ENCODE results near the gene COL5A1.
"Not testable (repeated sequence)": the region's sequence is repeated elsewhere in the genome, so short reads cannot be mapped to it uniquely, and the experiment has no call there.

COL5A1 gene

GRCh38 chr9:134846187-134846586 is 204.6 kb downstream of the COL5A1 start:
- DNase-seq, result no peak

- DNase-seq, result no peak
These were observed 205.1 kb downstream of the COL5A1 start for GRCh38 chr9:134846699-134847098.

DNA sequence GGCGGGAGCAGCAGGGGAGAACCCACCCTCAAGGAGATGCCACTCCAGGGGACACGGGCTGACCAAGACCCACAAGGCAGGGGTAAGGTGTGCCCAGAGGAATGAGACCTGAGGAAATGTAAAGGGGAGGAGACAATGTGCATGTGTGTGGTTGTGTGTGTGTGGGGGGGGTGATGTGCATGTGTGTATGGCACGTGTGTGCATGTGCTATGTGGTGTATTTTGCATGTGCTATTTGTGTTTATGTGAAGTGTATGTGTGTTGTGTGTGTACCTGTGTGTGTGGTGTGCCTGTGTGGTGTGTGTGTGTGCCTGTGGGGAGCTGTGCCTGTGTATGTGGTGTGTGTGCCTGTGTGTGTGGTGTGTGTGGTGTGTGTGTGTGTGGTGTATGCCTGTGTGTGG is 205.5 kb downstream of the COL5A1 start:
- DNase-seq, result no peak

- DNase-seq, result no peak
These were observed 206.3 kb downstream of the COL5A1 start for GRCh38 chr9:134847752-134848432.

DNA sequence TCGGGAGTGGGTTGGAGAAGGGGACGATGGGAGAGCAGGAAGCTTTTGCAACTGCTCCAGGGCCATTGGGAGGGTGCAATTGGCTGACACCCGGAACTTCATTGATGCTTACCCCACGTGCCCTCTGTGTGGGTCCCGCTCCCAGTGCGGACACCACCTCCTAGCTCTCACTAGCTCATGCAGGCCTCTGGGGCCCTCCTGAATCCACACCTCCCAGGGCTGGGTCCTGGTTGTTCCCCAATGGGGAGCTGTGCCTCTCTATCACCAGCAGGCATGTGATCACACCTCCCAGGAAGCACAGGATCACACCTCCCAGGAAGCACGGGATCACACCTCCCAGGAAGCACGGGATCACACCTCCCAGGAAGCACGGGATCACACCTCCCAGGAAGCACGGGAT is 206.9 kb downstream of the COL5A1 start:
- no peak for DNase-seq

DNA sequence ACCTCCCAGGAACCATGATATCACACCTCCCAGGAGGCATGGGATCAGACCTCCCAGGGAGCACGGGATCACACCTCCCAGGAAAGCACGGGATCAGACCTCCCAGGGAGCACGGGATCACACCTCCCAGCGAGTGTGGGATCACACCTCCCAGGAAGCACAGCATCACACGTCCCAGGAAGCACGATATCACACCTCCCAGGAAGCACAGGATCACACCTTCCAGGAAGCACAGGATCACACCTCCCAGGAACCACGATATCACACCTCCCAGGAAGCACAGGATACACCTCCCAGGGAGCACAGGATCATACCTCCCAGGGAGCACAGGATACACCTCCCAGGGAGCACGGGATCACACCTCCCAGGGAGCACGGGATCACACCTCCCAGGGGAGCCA is 209.0 kb downstream of the COL5A1 start:
- no peak for DNase-seq

GRCh38 chr9:134851020-134851419 is 209.4 kb downstream of the COL5A1 start:
- DNase-seq, result no peak

- DNase-seq, result no peak
These were observed 211.5 kb downstream of the COL5A1 start for GRCh38 chr9:134852906-134853654.

GRCh38 chr9:134853893-134854292 is 212.3 kb downstream of the COL5A1 start:
- DNase-seq, result no peak

- DNase-seq, result no peak
These were observed 213.0 kb downstream of the COL5A1 start for GRCh38 chr9:134854541-134854981.

GRCh38 chr9:134855231-134855899 is 213.8 kb downstream of the COL5A1 start:
- DNase-seq, result no peak

- no peak for DNase-seq
These were observed 214.3 kb downstream of the COL5A1 start for GRCh38 chr9:134855900-134856377.

DNA sequence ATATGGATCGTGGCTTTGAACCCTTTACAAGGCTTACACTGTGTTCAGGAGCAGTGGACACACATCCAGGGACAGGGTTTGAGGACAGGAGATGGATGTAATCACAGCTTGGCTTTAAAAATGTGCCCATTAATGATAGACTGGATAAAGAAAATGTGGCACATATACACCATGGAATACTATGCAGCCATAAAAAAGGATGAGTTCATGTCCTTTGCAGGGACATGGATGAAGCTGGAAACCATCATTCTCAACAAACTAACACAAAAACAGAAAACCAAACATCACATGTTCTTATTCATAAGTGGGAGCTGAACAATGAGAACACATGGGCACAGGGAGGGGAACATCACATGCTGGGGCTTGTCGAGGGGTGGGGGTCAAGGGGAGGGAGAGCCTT is 215.8 kb downstream of the COL5A1 start:
- DNase-seq, result not testable (repeated sequence)

DNA sequence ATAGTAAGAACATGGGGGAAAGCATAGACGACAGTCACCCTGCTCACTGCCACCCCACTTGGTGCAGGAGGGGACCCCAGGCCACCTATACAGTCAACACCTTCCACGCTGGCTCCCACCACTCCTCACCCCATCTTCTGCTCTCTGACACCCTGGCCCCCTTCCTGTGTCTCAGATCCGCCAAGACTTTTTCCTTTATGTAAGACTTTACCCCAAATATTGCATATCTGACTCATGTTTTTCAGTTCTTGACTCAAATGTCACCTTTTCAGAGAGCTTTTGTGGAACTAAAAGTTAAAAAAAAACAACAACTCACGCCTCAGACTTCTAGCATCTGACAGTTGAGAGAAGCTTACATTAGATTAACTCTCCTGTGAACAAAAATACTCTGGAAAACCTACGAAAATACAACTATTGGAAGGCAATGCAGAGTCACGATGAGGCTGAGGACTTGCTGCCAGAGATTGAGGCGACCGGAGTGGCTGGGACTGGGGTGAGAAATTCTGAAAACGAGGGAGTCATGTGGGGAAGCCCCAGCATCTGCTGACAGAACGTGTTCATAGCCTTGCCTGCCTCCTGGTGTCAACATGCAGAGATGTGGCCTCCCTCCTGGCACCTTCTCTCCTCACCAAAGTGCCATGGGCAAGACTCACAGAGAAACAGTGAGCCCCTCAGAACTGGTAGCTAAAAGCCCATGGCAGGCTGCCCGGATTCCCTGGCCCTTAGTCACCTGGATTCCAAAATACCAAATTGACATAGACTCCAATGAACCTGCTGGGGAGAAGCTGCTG is 216.6 kb downstream of the COL5A1 start:
- no peak for DNase-seq

- DNase-seq, result no peak
These were observed 218.9 kb downstream of the COL5A1 start for GRCh38 chr9:134860510-134860909.

DNA sequence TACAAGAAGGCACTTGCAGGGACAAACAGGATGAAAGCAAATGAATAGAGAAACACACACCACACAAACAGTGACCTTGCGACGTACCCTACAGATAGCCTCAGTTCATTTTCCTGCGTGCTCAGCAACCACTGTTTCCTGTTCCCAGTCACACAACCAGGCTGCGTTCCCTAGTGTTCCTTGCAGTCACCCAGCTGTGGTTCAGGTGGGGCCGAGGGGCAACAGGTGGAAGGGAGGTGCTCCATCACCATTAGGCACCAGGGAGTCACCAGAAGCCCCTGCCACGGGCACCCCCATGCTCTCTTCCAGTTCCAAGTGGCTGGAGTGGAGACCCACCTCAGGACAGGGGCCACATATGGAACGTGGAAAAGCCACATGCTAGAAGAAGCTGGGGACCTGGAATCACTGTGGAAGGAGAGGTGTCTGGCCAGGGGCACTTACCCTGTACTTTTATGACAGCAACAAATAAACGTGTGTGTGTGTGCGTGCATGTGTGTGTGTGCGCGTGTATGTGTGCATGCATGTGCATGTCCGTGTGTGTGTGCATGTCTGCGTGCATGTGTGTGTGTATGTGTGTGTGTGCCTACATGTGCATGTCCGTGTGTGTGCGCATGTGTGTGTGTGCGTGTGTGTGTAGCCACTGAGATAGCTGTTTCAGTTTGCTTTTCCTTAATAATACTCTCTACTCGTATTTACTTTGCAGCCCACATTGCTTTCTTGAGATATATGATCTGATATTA is 220.2 kb downstream of the COL5A1 start:
- DNase-seq, result no peak

DNA sequence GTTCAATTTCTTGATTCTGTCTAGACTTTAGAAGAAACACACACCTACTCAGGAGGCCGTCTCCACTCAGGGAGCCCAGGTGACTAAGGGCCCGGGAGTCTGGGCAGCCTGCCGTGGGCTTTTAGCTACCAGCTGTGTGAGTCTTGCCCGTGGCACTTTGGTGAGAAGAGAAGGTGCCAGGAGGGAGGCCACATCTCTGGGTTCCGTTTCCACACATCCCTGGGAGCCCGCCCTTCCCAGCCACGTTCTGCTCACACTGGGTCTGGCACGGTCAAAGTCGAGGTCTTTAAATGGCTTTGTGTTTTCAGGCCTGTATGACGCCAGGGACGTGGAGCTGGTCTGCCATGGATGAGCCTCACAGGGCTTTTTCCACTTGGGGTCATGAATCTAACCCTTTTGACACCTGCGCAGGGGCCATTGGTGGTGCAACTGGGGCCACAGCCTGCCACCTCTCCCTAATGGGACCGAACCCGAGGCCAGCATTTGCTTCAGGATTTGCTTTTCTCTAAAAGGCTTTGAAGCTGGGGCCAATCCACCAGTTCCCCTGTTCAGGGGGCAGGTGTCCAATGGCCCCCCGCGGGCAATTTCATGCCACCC is 221.8 kb downstream of the COL5A1 start:
- no peak for DNase-seq

DNA sequence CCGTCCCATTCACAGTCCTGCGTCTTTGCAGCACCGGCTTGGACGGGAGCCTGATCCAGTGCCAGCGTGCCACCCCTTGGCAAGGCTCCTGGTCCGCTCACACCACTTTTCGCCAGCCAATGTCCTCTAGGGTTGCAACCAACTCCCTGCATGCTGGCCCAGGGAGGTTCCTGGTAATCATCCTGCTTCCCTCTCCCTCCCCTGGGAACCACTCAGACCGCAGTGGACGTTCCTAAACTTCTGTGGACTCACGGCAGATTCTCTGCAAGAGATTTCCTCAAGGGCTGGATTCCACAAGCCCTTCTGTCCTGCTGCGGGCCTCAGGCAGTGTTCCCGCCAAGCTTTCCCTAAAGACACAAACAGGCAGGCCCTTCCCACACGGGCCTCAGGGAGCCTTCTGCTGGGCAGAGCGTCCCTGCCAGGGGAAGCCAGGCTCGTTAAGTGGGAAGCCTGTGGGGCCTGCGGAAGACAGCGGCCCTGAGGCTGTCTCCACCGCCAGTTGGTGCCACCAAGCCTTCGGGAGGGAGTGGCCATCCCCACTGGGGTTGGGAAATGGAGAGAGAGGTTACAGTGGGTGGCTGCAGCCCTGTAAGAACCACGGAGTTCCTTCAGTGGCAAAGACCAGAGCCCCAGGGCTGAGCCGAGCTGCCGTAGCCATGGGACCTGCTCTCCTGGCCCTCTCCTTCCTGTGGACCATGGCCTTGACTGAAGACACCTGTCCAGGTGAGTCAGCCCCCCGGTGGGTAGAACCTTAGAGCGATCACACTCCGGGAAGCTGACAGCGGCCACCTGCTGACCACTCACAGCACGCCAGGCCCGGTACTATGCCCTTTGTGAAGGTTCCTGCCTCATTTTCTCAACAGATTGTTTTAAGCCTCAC is 222.6 kb downstream of the COL5A1 start:
- no peak for DNase-seq

- no peak for DNase-seq
These were observed 223.2 kb downstream of the COL5A1 start for GRCh38 chr9:134864821-134865190.

DNA sequence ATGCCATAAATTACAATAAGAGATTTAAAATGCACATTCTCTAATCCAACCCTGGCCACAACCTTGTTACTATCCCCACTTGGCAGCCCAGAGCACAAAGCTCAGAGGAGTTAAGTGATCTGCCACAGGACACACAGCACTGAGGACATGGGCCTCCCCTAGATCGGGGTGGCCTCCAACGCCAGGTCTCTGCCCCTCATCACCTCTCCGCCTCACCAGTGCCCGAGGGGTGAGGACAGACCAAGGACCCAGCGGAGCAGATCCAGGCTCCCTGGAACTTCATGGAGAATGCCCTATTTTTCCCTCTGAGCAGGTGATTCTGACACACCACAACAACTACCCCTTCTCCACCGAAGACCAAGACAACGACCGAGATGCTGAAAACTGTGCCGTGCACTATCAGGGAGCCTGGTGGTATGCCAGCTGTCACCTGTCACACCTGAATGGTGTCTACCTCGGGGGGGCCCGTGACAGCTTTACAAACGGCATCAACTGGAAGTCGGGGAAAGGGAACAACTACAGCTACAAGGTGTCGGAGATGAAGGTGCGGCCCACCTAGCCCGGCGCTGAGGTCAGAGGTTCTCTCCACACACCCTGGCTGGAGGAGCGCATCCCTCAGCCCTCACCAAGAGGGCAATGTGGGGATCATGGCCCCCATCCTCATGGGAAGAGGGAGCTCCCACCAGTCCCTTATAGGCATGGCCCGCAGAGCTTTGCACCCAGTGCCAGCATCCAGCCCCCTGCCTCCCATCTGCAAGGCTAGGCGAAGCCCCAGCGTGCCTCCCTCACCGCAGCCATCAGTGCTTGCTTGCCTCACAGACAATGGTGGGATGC is 226.5 kb downstream of the COL5A1 start:
- no peak for DNase-seq

Measured in GOT3 (cell line).